Right cardiac atrium (tissue), 5 donors: ENCODE data around the gene GRB10. TPM values are rescaled to one million over a fixed set of nuclear protein-coding genes. Genes with fewer than 3 reads are reported as not detected.
"Not testable (repeated sequence)": the region's sequence is repeated elsewhere in the genome, so short reads cannot be mapped to it uniquely, and the experiment has no call there.

ENCODE experiments used
- ATAC-seq, 2 donors: fragments of 200-7000 bp; cut with Tn5 transposase; one replicate each; pipeline versions ENCODE4 v1.8.0 to v1.9.1; 2020; ENCODE audit warnings: moderate library complexity in 2 of 2, mild to moderate bottlenecking in 1 of 2
- DNase-seq, 3 donors: peaks; one replicate each; pipeline ENCODE4 v3.0.0-alpha.2; 2020
- H3K27ac ChIP-seq: one replicate; pipeline ENCODE4 v1.5.1; 2013; ENCODE audit warnings: mild to moderate bottlenecking, low read length, control low read depth, moderate library complexity
- H3K27me3 ChIP-seq: one replicate; pipeline ENCODE4 v1.6.1; 2013; ENCODE audit not compliant: control insufficient read depth, insufficient read depth
- H3K4me1 ChIP-seq: one replicate; pipeline ENCODE4 v1.6.1; 2013; ENCODE audit warnings: low read length; ENCODE audit not compliant: control insufficient read depth, insufficient read depth
- H3K4me3 ChIP-seq: one replicate; pipeline ENCODE4 v1.5.1; 2013; ENCODE audit warnings: low read length, control low read depth
- H3K9me3 ChIP-seq: one replicate; pipeline ENCODE4 v1.6.1; 2013; ENCODE audit warnings: low read length; ENCODE audit not compliant: control insufficient read depth
- WGBS: extraction: QIAGEN DNeasy Blood & Tissue Kit; methylation state at CpG from one replicate; pipeline ENCODE4 v1.1.7; 2013; 5-methylcytosine and 5-hydroxymethylcytosine counted together
- intact Hi-C, 4 donors: fragments of 100-400 bp; cut with DNase I; formaldehyde crosslinking; loops; one replicate each; pipeline versions ENCODE4 v1.11.0 to v1.14.0; 2022 to 2023
- polyA plus RNA-seq: library from polyadenylated mRNA; stranded (reverse); fragments of 200-250 nt; gene quantifications from one replicate; pipeline ENCODE4 v1.2.3, GENCODE V29; 2013
- total RNA-seq, 4 donors: library from RNA; stranded (reverse); fragmentation: NEBNext Ultra II Directional; extraction: Animal tissue kit (Norgen Biotek cat#: 25700); gene quantifications; one replicate each; pipeline ENCODE4 v1.2.1, GENCODE V29; 2021
- donor health status: healthy with polysubstance abuse.
- donor health status: DM: no; HTN: yes; CAD: no.
- donor health status: DM: no; HTN: no; CAD: no.
- donor health status: DM: no; HTN: yes; CAD: no; lungs with severe emphysema.
- donor health status: DM: yes; HTN: yes; CAD: no.

The GRB10 gene
- total and polyA plus RNA-seq, 5 donors: 35.2 to 86.0 (median 60.2) TPM

GRCh38 chr7:50778189-50778588, 4.5 kb downstream of the GRB10 start:
- ATAC-seq (no peak), DNase-seq (no peak)
- Histone ChIP-seq H3K9me3 (no peaks in the 10 kb centered on the region), H3K4me1 (peaks cover 11% of the 10 kb centered on the region), H3K4me3 (no peak overlapping the region), H3K27me3 (no peaks in the 10 kb centered on the region), H3K27ac (no peak overlapping the region)
- intact Hi-C loops: loop anchor here in 1 of 4 donors (5.0 kb wide), 1 partner anchor 46 kb away; no protein-coding TSS in a partner anchor

GRCh38 chr7:50775836-50776235, 6.9 kb downstream of the GRB10 start:
- DNase-seq: no peak
- ATAC-seq: peak in 1 of 2 donors; percentile 33
- Histone ChIP-seq H3K27me3 (no peaks in the 10 kb centered on the region), H3K9me3 (no peaks in the 10 kb centered on the region), H3K4me3 (no peak overlapping the region), H3K27ac (no peak overlapping the region), H3K4me1 (peaks cover 16% of the 10 kb centered on the region)
- intact Hi-C loops: loop anchor here in 1 of 4 donors (5.0 kb wide), 1 partner anchor 44 kb away; no protein-coding TSS in a partner anchor
- WGBS: 61% methylated on average over 1 of the region's 1 CpG

- Histone ChIP-seq H3K27me3 (no peaks in the 10 kb centered on the region), H3K27ac (peak overlapping the region; percentile 25), H3K9me3 (no peaks in the 10 kb centered on the region), H3K4me1 (peaks cover 18% of the 10 kb centered on the region), H3K4me3 (no peak overlapping the region)
- intact Hi-C loops: loop anchor here in 1 of 4 donors (5.0 kb wide), 1 partner anchor 43 kb away; no protein-coding TSS in a partner anchor
- WGBS: 81% methylated on average over 3 of the region's 3 CpGs
- no peak for DNase-seq
- no peak for ATAC-seq
Measured at GRCh38 chr7:50775231-50775630, 7.5 kb downstream of the GRB10 start.

DNA sequence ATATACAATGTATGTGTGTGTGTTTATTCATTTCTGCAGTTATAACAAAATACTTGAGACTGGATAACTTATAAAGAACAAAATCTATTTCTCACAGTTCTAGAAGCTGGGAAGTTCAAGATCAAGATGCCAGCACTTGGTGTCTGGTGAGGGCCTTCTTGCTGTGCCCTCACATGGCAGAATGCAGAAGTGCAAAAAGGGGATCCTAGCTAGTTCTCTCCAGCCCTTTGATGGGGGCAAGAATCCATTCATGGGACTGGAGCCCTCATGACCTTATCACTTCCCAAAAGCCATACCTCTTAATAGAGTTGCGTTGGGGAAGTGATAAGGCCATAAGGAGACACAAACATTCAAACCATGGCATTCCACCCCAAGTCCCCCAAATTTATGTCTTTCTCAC, 8.4 kb downstream of the GRB10 start:
- H3K9me3 ChIP-seq: no peaks in the 10 kb centered on the region
- intact Hi-C loops: no loop called here

GRCh38 chr7:50773071-50773470, 9.6 kb downstream of the GRB10 start:
- ATAC-seq, H3K4me3 ChIP-seq, H3K27me3 ChIP-seq, H3K27ac ChIP-seq, H3K9me3 ChIP-seq, intact Hi-C loops, DNase-seq: not testable (repeated sequence)
- WGBS: 75% methylated on average over 3 of the region's 4 CpGs
- peaks cover 27% of the 10 kb centered on the region for H3K4me1 ChIP-seq

More for the DNA sequence above, 8.4 kb downstream of the GRB10 start:
- Histone ChIP-seq H3K27me3 (no peaks in the 10 kb centered on the region), H3K27ac (no peak overlapping the region), H3K4me1 (peaks cover 20% of the 10 kb centered on the region), H3K4me3 (no peak overlapping the region)
- DNase-seq: no peak
- ATAC-seq: no peak
- WGBS: 93% methylated on average over 1 of the region's 1 CpG

GRCh38 chr7:50771120-50772002, 11.3 kb downstream of the GRB10 start:
- no peaks in the 10 kb centered on the region for H3K9me3 ChIP-seq
- ATAC-seq: peak; percentile 59 to 73
- WGBS: 50% methylated on average over 9 of the region's 9 CpGs
- no peaks in the 10 kb centered on the region for H3K27me3 ChIP-seq
- H3K4me3 ChIP-seq: no peak overlapping the region
- H3K4me1 ChIP-seq: peaks cover 35% of the 10 kb centered on the region
- peak overlapping the region; percentile 49 for H3K27ac ChIP-seq
- DNase-seq: peak in 1 of 3 donors; percentile 64
- intact Hi-C loops: no loop called here

DNA sequence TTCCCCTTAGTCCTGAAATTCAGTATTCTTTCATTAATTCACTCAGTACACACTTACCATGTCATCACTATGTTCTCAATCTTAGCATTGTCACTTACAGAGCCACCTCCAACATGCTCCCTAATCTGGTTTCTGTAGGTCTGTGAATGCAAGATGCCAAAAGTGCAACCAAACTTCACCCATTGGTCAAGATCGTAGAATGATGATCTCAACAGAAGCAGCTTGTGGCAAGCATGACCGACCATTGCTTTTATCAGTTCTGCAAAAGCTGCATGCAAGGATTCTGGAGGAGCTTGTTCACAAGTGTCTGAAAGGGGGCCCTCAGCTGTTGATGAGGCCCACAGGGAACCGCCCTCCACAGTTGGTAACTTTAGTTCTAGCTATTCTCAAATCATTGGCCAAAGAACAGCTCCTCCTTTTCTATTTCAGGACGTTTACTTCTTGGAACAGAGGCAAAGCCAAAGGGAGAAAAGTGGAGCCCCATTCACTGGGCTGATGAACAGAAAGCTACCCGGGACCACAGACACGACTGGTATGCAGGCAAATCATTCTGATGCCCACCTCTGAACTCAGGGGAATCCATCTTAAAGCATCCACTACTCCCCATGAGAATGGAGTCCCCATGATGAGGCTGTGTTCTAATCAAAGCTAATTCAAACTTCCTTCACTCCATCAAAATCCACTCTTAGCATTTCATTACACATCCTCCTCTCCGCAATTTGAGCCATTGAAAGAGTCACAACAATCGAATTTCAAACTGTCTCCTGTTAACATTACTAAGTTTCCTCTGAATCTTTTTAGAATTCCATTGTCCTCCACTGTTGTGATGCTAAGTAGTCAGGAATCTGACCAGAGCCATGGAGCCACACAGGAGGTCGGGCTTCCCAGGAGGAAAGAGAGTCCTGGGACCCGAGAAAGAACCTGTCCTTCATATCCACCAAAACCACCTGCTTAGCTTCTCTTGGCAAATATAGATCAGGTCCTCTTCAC, 13.9 kb downstream of the GRB10 start:
- peaks cover 30% of the 10 kb centered on the region for H3K4me1 ChIP-seq
- no peak overlapping the region for H3K27ac ChIP-seq
- 70% methylated on average over 10 of the region's 10 CpGs for WGBS
- no peaks in the 10 kb centered on the region for H3K9me3 ChIP-seq
- intact Hi-C loops: no loop called here
- H3K27me3 ChIP-seq: no peaks in the 10 kb centered on the region
- DNase-seq (no peak), ATAC-seq (no peak)
- H3K4me3 ChIP-seq: no peak overlapping the region

- ATAC-seq: no peak
Measured at GRCh38 chr7:50766849-50767207, 15.9 kb downstream of the GRB10 start.

DNA sequence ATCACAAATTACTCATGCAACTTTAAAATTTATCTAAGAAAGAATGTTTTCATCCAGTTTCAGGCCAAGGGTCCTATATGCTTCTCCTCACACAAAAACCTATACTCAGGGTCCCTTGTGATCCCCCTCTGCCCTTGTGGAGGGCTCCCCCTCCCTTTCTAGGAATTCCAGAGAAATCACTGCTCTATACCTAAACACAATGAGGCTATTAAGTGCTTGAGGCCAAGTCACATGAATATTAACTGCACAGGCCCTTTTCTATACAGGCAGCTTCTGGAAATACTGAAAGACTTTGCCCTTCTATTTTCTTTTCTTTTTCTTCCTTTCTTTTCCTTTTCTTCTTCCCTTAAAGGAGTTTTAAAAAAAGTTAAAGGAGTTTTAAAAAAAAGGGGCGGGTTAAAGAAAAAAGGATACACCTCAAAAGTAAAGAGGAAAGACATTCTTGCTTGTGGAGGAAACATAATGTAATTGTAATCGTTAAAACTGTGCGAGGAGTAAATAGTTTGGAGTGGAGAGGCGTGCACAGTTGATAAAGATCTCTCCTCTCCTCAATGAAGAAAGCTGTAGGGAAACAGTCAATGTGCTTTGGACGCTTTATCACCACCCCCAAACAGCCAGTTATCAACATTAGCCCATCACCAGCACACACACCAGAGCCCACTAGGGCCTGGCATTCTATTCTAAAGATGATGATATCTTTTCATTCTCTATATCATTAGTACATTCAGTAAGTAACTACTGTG, 16.4 kb downstream of the GRB10 start:
- intact Hi-C loops: no loop called here
- H3K4me1 ChIP-seq: peaks cover 26% of the 10 kb centered on the region
- H3K9me3 ChIP-seq: no peaks in the 10 kb centered on the region
- WGBS: 69% methylated on average over 5 of the region's 5 CpGs
- ATAC-seq (no peak), DNase-seq (no peak)
- H3K27me3 ChIP-seq: no peaks in the 10 kb centered on the region
- no peak overlapping the region for H3K4me3 ChIP-seq
- H3K27ac ChIP-seq: no peak overlapping the region

More at GRCh38 chr7:50766849-50767207, 15.9 kb downstream of the GRB10 start:
- Histone ChIP-seq H3K4me3 (no peak overlapping the region), H3K27me3 (no peaks in the 10 kb centered on the region), H3K27ac (no peak overlapping the region), H3K9me3 (no peaks in the 10 kb centered on the region), H3K4me1 (peaks cover 30% of the 10 kb centered on the region)
- no peak for DNase-seq
- intact Hi-C loops: no loop called here
- 41% methylated on average over 2 of the region's 2 CpGs for WGBS

GRCh38 chr7:50762337-50762736, 20.4 kb downstream of the GRB10 start:
- intact Hi-C loops: no loop called here
- WGBS: 80% methylated on average over 2 of the region's 2 CpGs
- no peaks in the 10 kb centered on the region for H3K27me3 ChIP-seq
- DNase-seq (no peak), ATAC-seq (no peak)
- H3K4me3 ChIP-seq: no peak overlapping the region
- no peaks in the 10 kb centered on the region for H3K9me3 ChIP-seq
- H3K4me1 ChIP-seq: peaks cover 13% of the 10 kb centered on the region
- no peak overlapping the region for H3K27ac ChIP-seq
